Coronary artery (tissue), 2 donors: ENCODE measurements around the gene LZTFL1.

ENCODE experiments used
- DNase-seq: peaks from one replicate; pipeline ENCODE4 v3.0.0-alpha.2; 2017; ENCODE audit warnings: low spot score
- H3K27ac ChIP-seq, 2 donors: fragments of 200-600 bp; sonication (generic); one replicate each; pipeline ENCODE4 v1.5.1; 2016 to 2019
- H3K4me3 ChIP-seq: fragments of 200-600 bp; sonication (generic); 2 replicates; pipeline ENCODE4 v1.5.1; 2016; ENCODE audit warnings: mild to moderate bottlenecking, moderate library complexity
- TF ChIP-seq, protein P1 (sequence below): fragments of 200-600 bp; sonication (generic); IDR thresholded peaks from one replicate; pipeline ENCODE4 v1.5.1; 2019; ENCODE audit warnings: antibody characterized with exemption

LZTFL1 gene

DNA sequence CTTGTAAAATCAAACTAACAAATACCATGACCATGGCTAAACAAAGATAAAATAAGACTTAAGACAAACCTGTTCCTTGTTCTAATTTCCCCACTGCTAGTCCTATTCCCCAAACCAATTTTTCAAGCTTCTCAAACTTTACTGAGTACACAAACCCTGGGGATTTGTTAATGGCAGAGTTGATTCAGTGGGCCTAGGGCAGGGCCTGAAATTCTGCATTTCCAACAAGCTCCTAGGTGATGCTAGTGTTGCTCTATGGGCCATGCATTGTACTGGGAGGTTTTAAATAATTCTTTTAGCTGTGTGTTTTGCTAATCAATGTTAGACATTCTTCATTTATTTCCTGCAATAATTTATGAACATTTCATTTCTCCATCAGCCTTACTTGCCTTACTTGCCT lies 31.1 kb upstream of the LZTFL1 start:
- no peak overlapping the region for H3K27ac ChIP-seq
- no peak overlapping the region for H3K4me3 ChIP-seq
- no peak for DNase-seq
- TF ChIP-seq, protein P1, sequence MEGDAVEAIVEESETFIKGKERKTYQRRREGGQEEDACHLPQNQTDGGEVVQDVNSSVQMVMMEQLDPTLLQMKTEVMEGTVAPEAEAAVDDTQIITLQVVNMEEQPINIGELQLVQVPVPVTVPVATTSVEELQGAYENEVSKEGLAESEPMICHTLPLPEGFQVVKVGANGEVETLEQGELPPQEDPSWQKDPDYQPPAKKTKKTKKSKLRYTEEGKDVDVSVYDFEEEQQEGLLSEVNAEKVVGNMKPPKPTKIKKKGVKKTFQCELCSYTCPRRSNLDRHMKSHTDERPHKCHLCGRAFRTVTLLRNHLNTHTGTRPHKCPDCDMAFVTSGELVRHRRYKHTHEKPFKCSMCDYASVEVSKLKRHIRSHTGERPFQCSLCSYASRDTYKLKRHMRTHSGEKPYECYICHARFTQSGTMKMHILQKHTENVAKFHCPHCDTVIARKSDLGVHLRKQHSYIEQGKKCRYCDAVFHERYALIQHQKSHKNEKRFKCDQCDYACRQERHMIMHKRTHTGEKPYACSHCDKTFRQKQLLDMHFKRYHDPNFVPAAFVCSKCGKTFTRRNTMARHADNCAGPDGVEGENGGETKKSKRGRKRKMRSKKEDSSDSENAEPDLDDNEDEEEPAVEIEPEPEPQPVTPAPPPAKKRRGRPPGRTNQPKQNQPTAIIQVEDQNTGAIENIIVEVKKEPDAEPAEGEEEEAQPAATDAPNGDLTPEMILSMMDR: no peak

DNA sequence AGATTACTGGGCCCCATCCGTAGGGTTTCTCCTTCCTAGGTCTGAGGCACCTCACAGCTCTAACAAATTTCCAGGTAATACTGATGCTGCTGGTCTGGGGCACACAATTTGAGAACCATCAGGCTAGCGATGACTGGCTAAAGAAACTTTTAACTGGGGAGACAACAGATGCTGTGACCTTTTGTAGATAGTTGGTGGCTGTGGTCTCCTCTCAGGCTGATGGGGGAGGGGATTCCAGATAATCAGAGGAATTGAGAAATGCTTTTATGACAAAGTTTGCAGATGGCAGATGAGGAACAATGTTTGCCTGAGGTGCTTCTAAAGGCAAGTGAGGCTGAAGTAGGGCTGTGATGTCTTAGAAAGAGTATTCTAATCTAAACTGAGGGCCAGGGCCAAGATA lies 30.6 kb upstream of the LZTFL1 start:
- Histone ChIP-seq H3K27ac (no peak overlapping the region), H3K4me3 (no peak overlapping the region)
- TF ChIP-seq, protein P1: no peak
- no peak for DNase-seq

DNA sequence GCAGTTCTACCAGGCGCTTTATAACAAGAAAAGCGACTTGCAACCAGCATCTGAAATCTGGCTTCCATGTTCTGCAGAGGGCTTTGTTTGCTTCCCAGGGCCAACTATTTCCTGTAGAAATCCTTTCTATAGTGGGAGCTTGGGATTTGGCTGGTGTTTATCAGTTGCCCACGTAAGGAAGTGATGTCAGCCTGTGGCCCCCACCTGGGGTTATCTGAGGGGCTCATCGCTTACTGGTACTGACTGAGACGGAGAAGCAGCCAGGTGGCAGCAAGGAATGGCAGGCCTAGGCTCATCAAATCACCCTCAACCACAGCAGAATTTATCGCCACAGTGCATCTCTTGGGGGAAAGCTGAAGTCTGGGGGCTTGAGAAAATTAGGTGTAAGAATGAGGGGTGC lies 29.9 kb upstream of the LZTFL1 start:
- Histone ChIP-seq H3K4me3 (no peak overlapping the region), H3K27ac (no peak overlapping the region)
- TF ChIP-seq, protein P1: no peak
- DNase-seq: no peak

DNA sequence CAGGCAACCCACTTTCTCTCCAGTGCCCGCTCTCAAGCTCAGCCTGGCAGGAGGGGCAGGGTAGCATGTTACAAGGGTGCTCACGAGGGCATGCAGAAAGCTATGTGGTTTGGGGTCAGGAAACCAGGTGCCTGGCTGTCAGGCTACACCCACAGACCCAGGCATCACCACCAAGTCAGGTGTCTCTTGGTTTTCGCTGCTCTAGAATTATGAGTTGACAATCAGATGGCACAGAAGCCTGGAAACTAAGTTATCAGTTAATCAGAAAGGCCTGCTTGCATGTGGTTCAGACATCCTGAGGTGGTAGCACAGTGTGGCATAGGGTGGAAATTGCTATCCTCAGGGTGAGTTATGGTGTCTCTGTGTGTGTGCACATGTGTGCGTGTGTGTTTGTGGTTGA lies 28.2 kb upstream of the LZTFL1 start:
- Histone ChIP-seq H3K4me3 (no peak overlapping the region), H3K27ac (no peak overlapping the region)
- TF ChIP-seq, protein P1: no peak
- DNase-seq: no peak

DNA sequence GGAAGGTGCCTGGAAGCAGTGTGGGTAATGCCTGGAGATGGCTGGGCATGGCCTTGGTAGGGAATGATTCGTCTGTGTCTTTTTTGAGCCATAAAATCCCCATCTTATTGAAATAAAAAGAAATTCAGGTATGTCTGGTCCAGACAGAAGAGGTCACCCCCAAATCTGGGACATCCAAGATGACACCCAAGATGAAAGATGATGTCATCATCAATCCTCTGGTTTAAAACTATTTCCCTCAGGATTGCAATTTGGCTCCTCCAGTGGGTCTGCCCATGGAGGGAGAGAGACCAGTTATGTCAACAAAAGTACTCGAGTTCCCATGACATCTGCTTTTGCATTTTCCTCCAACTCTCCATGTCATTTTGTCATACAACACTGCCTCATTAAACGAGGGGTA lies 27.7 kb upstream of the LZTFL1 start:
- Histone ChIP-seq H3K27ac (no peak overlapping the region), H3K4me3 (no peak overlapping the region)
- TF ChIP-seq, protein P1: no peak
- no peak for DNase-seq

DNA sequence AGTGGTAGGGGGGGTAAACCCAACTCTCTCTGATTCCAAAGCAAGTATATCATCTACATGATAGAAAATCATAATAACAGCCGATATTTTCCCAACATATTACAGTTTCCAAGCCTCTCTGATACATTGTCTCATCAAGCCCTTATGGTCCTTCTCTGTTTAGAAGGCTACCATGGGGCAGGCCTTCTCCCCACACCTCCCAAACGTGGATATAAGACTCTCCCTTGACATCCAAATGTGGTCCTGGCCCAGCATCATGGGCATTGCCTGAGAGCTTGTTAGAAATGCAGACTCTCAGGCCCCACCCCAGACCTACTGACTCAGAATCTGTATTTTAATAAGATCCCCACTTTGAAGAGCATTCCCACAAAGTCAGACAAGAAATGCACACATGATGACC lies 26.7 kb upstream of the LZTFL1 start:
- TF ChIP-seq, protein P1: no peak
- H3K27ac ChIP-seq: no peak overlapping the region
- DNase-seq: no peak
- no peak overlapping the region for H3K4me3 ChIP-seq

DNA sequence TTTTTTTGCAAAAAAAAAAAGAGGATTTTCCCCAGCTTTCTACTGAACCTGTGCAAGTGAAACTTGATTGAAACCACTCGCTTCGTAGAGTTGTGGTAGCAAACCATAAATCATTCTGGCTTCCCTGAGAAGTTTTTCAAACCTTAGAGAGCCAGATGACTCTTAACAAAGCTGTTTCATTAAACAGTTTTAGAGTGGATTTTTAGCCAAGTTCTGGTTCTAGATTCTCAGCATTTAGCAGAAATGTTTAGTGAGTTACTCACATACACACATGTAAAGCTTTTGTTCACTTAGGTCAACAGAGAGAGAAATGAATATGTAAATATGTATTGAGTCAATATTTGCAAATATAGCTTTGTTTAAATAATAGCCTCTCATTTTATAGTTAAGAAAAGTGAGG lies 26.3 kb upstream of the LZTFL1 start:
- H3K4me3 ChIP-seq: no peak overlapping the region
- DNase-seq: no peak
- TF ChIP-seq, protein P1: no peak
- no peak overlapping the region for H3K27ac ChIP-seq
